WTC11 (cell line): ENCODE results near the gene TTC7B. TPM values are rescaled to one million over a fixed set of nuclear protein-coding genes. Genes with fewer than 3 reads are reported as not detected.

ENCODE experiments used
- ATAC-seq: fragments of 200-7000 bp; cut with Tn5 transposase; 2 replicates; pipeline ENCODE4 v1.10.0; 2021; ENCODE audit warnings: mild to moderate bottlenecking, moderate library complexity
- CTCF ChIA-PET: fragments of 300-600 bp; sonication (Branson Sonifier 250); formaldehyde crosslinking; loops from one replicate; lab custom pipeline; 2021; ENCODE audit warnings: antibody characterized with exemption; lab: Charles Lee
- POLR2A ChIA-PET: fragments of 350-600 bp; sonication (Branson Sonifier 250); formaldehyde crosslinking; loops from one replicate; lab custom pipeline; 2021; ENCODE audit warnings: antibody characterized with exemption; lab: Charles Lee
- DNase-seq: peaks from one replicate; pipeline ENCODE4 v3.0.0; 2021; ENCODE audit warnings: low spot score
- H3K27ac Mint-ChIP-seq: 2 replicates; pipeline ENCODE4 v1.8.0; 2021; ENCODE audit warnings: mixed read lengths
- H3K27me3 Mint-ChIP-seq: 2 replicates; pipeline ENCODE4 v1.8.0; 2021; ENCODE audit warnings: low read depth, mild to moderate bottlenecking, moderate library complexity, mixed read lengths
- H3K36me3 Mint-ChIP-seq: 2 replicates; pipeline ENCODE4 v1.8.0; 2021; ENCODE audit warnings: mixed read lengths
- H3K4me1 Mint-ChIP-seq: 2 replicates; pipeline ENCODE4 v1.8.0; 2022; ENCODE audit warnings: mixed read lengths
- H3K4me3 Mint-ChIP-seq: 2 replicates; pipeline ENCODE4 v1.8.0; 2021; ENCODE audit warnings: mild to moderate bottlenecking, moderate library complexity, mixed read lengths
- H3K9me3 Mint-ChIP-seq: 2 replicates; pipeline ENCODE4 v1.8.0; 2021; ENCODE audit warnings: mixed read lengths
- E2F4 ChIP-seq: sonication (generic); formaldehyde crosslinking; IDR thresholded peaks from 2 replicates; pipeline ENCODE4 v1.8.1; 2022; ENCODE audit warnings: low read depth, mild to moderate bottlenecking, moderate library complexity, missing genetic modification reagents, borderline replicate concordance
- ETV6 ChIP-seq: sonication (generic); formaldehyde crosslinking; IDR thresholded peaks from 2 replicates; pipeline ENCODE4 v1.8.1; 2022; ENCODE audit warnings: mild to moderate bottlenecking, missing genetic modification reagents
- FOXJ3 ChIP-seq: sonication (generic); formaldehyde crosslinking; IDR thresholded peaks from 2 replicates; pipeline ENCODE4 v1.9.0; 2021; ENCODE audit warnings: missing genetic modification reagents, mild to moderate bottlenecking, borderline replicate concordance
- FOXK1 ChIP-seq: sonication (generic); formaldehyde crosslinking; IDR thresholded peaks from 2 replicates; pipeline ENCODE4 v1.8.0; 2022; ENCODE audit warnings: mild to moderate bottlenecking, moderate library complexity, missing genetic modification reagents
- FOXP4 ChIP-seq: sonication (generic); formaldehyde crosslinking; IDR thresholded peaks from 2 replicates; pipeline ENCODE4 v1.8.0; 2022; ENCODE audit warnings: mild to moderate bottlenecking, missing genetic modification reagents
- GRHL2 ChIP-seq: fragments of 250-450 bp; sonication (Bioruptor Pico); IDR thresholded peaks from 2 replicates; pipeline ENCODE4 v1.8.0; 2022; ENCODE audit warnings: mild to moderate bottlenecking, moderate library complexity; ENCODE audit not compliant: insufficient replicate concordance, severe bottlenecking
- HMGA2 ChIP-seq: fragments of 250-450 bp; sonication (Bioruptor Pico); IDR thresholded peaks from 2 replicates; pipeline ENCODE4 v1.4.0; 2021; ENCODE audit warnings: mild to moderate bottlenecking, moderate library complexity
- NFATC4 ChIP-seq: fragments of 250-450 bp; sonication (Bioruptor Pico); IDR thresholded peaks from 2 replicates; pipeline ENCODE4 v1.9.0; 2021; ENCODE audit warnings: mild to moderate bottlenecking
- NFYB ChIP-seq: sonication (generic); formaldehyde crosslinking; conservative IDR thresholded peaks from 2 replicates; pipeline ENCODE4 v1.8.0; 2022; ENCODE audit warnings: low read depth, missing genetic modification reagents
- PRRX2 ChIP-seq: fragments of 250-450 bp; sonication (Bioruptor Pico); IDR thresholded peaks from 2 replicates; pipeline ENCODE4 v1.8.0; 2021; ENCODE audit warnings: mild to moderate bottlenecking
- RELA ChIP-seq: sonication (generic); formaldehyde crosslinking; IDR thresholded peaks from 2 replicates; pipeline ENCODE4 v1.8.1; 2022; ENCODE audit warnings: missing genetic modification reagents, mild to moderate bottlenecking, borderline replicate concordance
- SOX15 ChIP-seq: fragments of 250-450 bp; sonication (Bioruptor Pico); IDR thresholded peaks from 2 replicates; pipeline ENCODE4 v1.9.0; 2021; ENCODE audit warnings: mild to moderate bottlenecking
- SP1 ChIP-seq: sonication (generic); formaldehyde crosslinking; conservative IDR thresholded peaks from 2 replicates; pipeline ENCODE4 v1.8.1; 2022; ENCODE audit warnings: missing genetic modification reagents
- TCF7 ChIP-seq: sonication (generic); formaldehyde crosslinking; IDR thresholded peaks from 2 replicates; pipeline ENCODE4 v1.8.0; 2022; ENCODE audit warnings: mild to moderate bottlenecking, low read depth, missing genetic modification reagents, moderate library complexity
- ZBTB21 ChIP-seq: sonication (generic); formaldehyde crosslinking; IDR thresholded peaks from 2 replicates; pipeline ENCODE4 v1.8.1; 2023; ENCODE audit warnings: mild to moderate bottlenecking, missing genetic modification reagents, borderline replicate concordance
- ZBTB43 ChIP-seq: sonication (generic); formaldehyde crosslinking; IDR thresholded peaks from 2 replicates; pipeline ENCODE4 v1.8.1; 2023; ENCODE audit warnings: mild to moderate bottlenecking, missing genetic modification reagents
- ZMAT4 ChIP-seq: fragments of 250-450 bp; sonication (Bioruptor Pico); IDR thresholded peaks from 2 replicates; pipeline ENCODE4 v1.9.0; 2021; ENCODE audit warnings: mild to moderate bottlenecking
- ZNF281 ChIP-seq: sonication (generic); formaldehyde crosslinking; IDR thresholded peaks from 2 replicates; pipeline ENCODE4 v1.8.0; 2023; ENCODE audit warnings: mild to moderate bottlenecking, missing genetic modification reagents
- ZNF512 ChIP-seq: sonication (generic); formaldehyde crosslinking; IDR thresholded peaks from 2 replicates; pipeline ENCODE4 v1.8.1; 2022; ENCODE audit warnings: missing genetic modification reagents, borderline replicate concordance
- total RNA-seq: library from RNA; stranded (reverse); gene quantifications from 3 replicates; pipeline ENCODE4 v1.2.3, GENCODE V29; 2021
- TF ChIP-seq, protein P1 (sequence below): fragments of 250-450 bp; sonication (Bioruptor Pico); IDR thresholded peaks from 2 replicates; pipeline ENCODE4 v1.9.0; 2021; ENCODE audit warnings: mild to moderate bottlenecking
- TF ChIP-seq, protein P2 (sequence below): fragments of 250-450 bp; sonication (Bioruptor Pico); IDR thresholded peaks from 2 replicates; pipeline ENCODE4 v1.9.0; 2021; ENCODE audit warnings: moderate library complexity, mild to moderate bottlenecking, inconsistent platforms, borderline replicate concordance

The TTC7B gene
- total RNA-seq, 1 experiment from 2014 or later, result 27.6 TPM

DNA sequence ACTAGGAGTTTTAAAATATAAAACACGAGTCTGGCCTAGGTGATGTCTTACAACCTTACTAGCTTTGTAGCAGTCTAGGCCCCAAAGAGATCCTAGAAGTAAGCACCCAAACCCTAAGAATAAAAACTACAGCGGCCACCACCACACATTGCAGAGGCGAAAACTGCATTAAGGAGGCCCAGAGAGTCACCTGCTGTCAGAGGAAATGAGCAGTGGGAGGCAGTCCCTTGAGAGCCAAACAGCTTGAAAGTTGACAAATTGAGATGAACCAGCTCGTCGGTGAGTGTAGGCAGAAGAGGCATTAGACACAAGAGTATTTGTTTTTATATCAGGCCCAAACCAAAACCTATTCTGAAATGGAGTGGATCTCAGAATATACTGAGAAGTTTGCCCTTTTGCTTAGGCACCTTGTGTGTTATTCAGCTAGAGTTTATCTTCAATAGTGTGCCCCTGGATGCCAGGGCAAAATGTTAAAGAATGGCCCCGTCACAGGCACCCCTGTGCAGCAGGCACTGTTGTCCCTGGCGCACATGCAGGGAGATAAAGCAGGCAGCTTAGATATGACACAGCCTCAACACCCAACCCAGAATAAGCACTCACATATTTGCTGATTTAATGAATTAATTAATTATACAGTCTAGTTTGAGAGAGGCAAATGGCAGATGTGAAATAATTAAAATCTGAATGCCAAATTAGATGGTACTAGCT is 56.7 kb downstream of the TTC7B start (continued):
- TF ChIP-seq, protein P1, sequence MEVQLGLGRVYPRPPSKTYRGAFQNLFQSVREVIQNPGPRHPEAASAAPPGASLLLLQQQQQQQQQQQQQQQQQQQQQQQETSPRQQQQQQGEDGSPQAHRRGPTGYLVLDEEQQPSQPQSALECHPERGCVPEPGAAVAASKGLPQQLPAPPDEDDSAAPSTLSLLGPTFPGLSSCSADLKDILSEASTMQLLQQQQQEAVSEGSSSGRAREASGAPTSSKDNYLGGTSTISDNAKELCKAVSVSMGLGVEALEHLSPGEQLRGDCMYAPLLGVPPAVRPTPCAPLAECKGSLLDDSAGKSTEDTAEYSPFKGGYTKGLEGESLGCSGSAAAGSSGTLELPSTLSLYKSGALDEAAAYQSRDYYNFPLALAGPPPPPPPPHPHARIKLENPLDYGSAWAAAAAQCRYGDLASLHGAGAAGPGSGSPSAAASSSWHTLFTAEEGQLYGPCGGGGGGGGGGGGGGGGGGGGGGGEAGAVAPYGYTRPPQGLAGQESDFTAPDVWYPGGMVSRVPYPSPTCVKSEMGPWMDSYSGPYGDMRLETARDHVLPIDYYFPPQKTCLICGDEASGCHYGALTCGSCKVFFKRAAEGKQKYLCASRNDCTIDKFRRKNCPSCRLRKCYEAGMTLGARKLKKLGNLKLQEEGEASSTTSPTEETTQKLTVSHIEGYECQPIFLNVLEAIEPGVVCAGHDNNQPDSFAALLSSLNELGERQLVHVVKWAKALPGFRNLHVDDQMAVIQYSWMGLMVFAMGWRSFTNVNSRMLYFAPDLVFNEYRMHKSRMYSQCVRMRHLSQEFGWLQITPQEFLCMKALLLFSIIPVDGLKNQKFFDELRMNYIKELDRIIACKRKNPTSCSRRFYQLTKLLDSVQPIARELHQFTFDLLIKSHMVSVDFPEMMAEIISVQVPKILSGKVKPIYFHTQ (CRISPR knock-in tag), result no peak
- no peak for TF ChIP-seq ZBTB43 (CRISPR knock-in tag)
- TF ChIP-seq RELA, result no peak
- no peak for TF ChIP-seq NFYB
- no peak for TF ChIP-seq E2F4
- no peak for TF ChIP-seq PRRX2 (CRISPR knock-in tag)
- no peak for TF ChIP-seq ZMAT4

GRCh38 chr14:90758959-90759358 is 57.3 kb downstream of the TTC7B start:
- H3K4me1 Mint-ChIP-seq, result peaks cover 33% of the 10 kb centered on the region
- ChIA-PET POLR2A (interaction anchor here (1.0 to 1.1 kb wide), 2 partner anchors 15 to 376 kb away, joined by 3 to 4 read pairs; no protein-coding TSS in a partner anchor), CTCF (interaction anchor here (0.5 to 4.1 kb wide), 67 partner anchors 10 to 819 kb away, joined by 3 to 51 read pairs (median 5); partner anchors contain the start of gene TTC7B)
- no peak for DNase-seq
- peaks cover 2% of the 10 kb centered on the region; the same call in 1 of the 2 replicates for H3K36me3 Mint-ChIP-seq
- peaks cover 10% of the 10 kb centered on the region for H3K27me3 Mint-ChIP-seq
- H3K27ac Mint-ChIP-seq, result no peak overlapping the region; the same call in 1 of the 2 replicates
- peak overlapping the region; percentile 42; the same call in 1 of the 2 replicates for H3K4me3 Mint-ChIP-seq
- 0 out of 2 replicates have a peak, but pooled peaks have one; percentile 2 for ATAC-seq
- H3K9me3 Mint-ChIP-seq, result peaks cover 13% of the 10 kb centered on the region
- TF ChIP-seq SP1 (CRISPR knock-in tag) (no peak), SOX15 (CRISPR knock-in tag) (no peak), ZNF281 (CRISPR knock-in tag) (no peak), FOXJ3 (CRISPR knock-in tag) (no peak), PRRX2 (CRISPR knock-in tag) (no peak), FOXK1 (CRISPR knock-in tag) (no peak), TCF7 (CRISPR knock-in tag) (no peak), NFATC4 (no peak), FOXP4 (CRISPR knock-in tag) (no peak), ETV6 (no peak), ZNF512 (CRISPR knock-in tag) (no peak), GRHL2 (CRISPR knock-in tag) (no peak), HMGA2 (no peak), ZBTB21 (CRISPR knock-in tag) (no peak)
- TF ChIP-seq, protein P2, sequence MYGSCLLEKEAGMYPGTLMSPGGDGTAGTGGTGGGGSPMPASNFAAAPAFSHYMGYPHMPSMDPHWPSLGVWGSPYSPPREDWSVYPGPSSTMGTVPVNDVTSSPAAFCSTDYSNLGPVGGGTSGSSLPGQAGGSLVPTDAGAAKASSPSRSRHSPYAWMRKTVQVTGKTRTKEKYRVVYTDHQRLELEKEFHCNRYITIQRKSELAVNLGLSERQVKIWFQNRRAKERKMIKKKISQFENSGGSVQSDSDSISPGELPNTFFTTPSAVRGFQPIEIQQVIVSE (CRISPR knock-in tag), result no peak
